MCF 10A (cell line): ENCODE results near the gene PLEKHA5. TPM values are rescaled to one million over a fixed set of nuclear protein-coding genes. Genes with fewer than 3 reads are reported as not detected.
A peak's percentile ranks its signal among the peaks of the same experiment; 100 is the strongest.

Experiments used
- BruUV-seq: library from RNA; stranded (reverse); fragments of 400-500 nt; replicated peaks from 2 replicates; lab custom pipeline; 2021; lab: Mats Ljungman, UMichigan
- CTCF ChIA-PET: fragments of 300-600 bp; sonication (Branson Sonifier 250); formaldehyde crosslinking; extraction: SDS; loops from one replicate; lab custom pipeline; 2021; ENCODE audit warnings: antibody characterized with exemption, inconsistent platforms; lab: Yijun Ruan, JAX
- POLR2A ChIA-PET: fragments of 300-600, 350-650 bp; sonication (Branson Sonifier 250); formaldehyde crosslinking; extraction: SDS; loops from one replicate; lab custom pipeline; 2020; ENCODE audit warnings: antibody characterized with exemption, inconsistent platforms; lab: Yijun Ruan, JAX
- DNase-seq: peaks from one replicate; pipeline ENCODE4 v3.0.0-alpha.2; 2018; ENCODE audit not compliant: unreplicated experiment
- H3K27ac Mint-ChIP-seq: one replicate; pipeline ENCODE4 v1.8.0; 2022; ENCODE audit warnings: mild to moderate bottlenecking, low read depth, mixed read lengths; ENCODE audit not compliant: unreplicated experiment
- H3K27me3 Mint-ChIP-seq: one replicate; pipeline ENCODE4 v1.8.0; 2022; ENCODE audit warnings: mixed read lengths; ENCODE audit not compliant: insufficient read depth, unreplicated experiment
- H3K36me3 Mint-ChIP-seq: one replicate; pipeline ENCODE4 v1.8.0; 2022; ENCODE audit warnings: mild to moderate bottlenecking, moderate library complexity, mixed read lengths; ENCODE audit not compliant: insufficient read depth, unreplicated experiment
- H3K4me1 Mint-ChIP-seq: one replicate; pipeline ENCODE4 v1.8.0; 2022; ENCODE audit warnings: mixed read lengths; ENCODE audit not compliant: insufficient read depth, unreplicated experiment
- H3K4me3 Mint-ChIP-seq: one replicate; pipeline ENCODE4 v1.8.0; 2022; ENCODE audit warnings: mild to moderate bottlenecking, moderate library complexity, mixed read lengths; ENCODE audit not compliant: unreplicated experiment
- H3K9me3 Mint-ChIP-seq: one replicate; pipeline ENCODE4 v1.8.0; 2022; ENCODE audit warnings: mixed read lengths; ENCODE audit not compliant: unreplicated experiment
- intact Hi-C: fragments of 100-400 bp; cut with micrococcal nuclease; formaldehyde crosslinking; loops from 2 replicates; pipeline ENCODE4 v1.14.1; 2022
- total RNA-seq: library from RNA; stranded (reverse); gene quantifications from 2 replicates; pipeline ENCODE4 v1.2.3, GENCODE V29; 2022
- TF ChIP-seq, protein P1 (sequence below): fragments of 200-600 bp; IDR thresholded peaks from one replicate; pipeline ENCODE4 v1.8.0; 2022; ENCODE audit warnings: antibody characterized with exemption, mild to moderate bottlenecking; ENCODE audit not compliant: unreplicated experiment

The PLEKHA5 gene
- total RNA-seq, 1 experiment from 2014 or later, result 25.2 TPM

DNA sequence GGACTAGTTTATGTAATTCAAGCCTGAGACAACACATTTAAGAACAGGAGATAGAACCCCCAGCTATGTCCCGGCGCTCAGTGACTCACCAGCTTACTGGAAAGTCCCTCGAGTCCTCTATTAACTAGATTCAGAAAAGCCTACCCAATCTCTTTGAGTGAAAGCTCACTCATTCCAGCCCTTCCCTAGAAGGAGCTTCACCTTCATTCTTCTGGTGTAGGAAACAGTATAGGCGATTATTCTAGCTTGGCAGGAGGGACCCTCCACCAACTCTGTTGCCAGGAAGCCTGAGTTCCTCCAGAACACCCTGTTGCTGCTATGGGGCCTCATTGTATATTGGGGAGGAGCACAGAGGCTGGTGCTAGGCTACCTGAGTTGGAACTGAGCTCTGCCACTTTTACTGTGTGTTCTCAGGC lies 252.6 kb downstream of the PLEKHA5 start:
- Mint-ChIP-seq H3K9me3 (no peaks in the 10 kb centered on the region), H3K27me3 (no peaks in the 10 kb centered on the region), H3K4me1 (no peaks in the 10 kb centered on the region), H3K4me3 (no peak overlapping the region), H3K36me3 (peaks cover 28% of the 10 kb centered on the region), H3K27ac (peak overlapping the region; percentile 46)
- DNase-seq, result peak; percentile 76
- no TSS peak for BruUV-seq
- POLR2A ChIA-PET, result interaction anchor here (1.3 to 2.2 kb wide), 4 partner anchors 34 to 101 kb away, joined by 3 to 7 read pairs (median 6); no protein-coding TSS in a partner anchor
- TF ChIP-seq, protein P1, sequence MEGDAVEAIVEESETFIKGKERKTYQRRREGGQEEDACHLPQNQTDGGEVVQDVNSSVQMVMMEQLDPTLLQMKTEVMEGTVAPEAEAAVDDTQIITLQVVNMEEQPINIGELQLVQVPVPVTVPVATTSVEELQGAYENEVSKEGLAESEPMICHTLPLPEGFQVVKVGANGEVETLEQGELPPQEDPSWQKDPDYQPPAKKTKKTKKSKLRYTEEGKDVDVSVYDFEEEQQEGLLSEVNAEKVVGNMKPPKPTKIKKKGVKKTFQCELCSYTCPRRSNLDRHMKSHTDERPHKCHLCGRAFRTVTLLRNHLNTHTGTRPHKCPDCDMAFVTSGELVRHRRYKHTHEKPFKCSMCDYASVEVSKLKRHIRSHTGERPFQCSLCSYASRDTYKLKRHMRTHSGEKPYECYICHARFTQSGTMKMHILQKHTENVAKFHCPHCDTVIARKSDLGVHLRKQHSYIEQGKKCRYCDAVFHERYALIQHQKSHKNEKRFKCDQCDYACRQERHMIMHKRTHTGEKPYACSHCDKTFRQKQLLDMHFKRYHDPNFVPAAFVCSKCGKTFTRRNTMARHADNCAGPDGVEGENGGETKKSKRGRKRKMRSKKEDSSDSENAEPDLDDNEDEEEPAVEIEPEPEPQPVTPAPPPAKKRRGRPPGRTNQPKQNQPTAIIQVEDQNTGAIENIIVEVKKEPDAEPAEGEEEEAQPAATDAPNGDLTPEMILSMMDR, result no peak
- CTCF ChIA-PET, result interaction anchor here (0.6 to 1.1 kb wide), 2 partner anchors 16 to 149 kb away, joined by 3 to 5 read pairs; no protein-coding TSS in a partner anchor
- intact Hi-C loops, result no loop called here

DNA sequence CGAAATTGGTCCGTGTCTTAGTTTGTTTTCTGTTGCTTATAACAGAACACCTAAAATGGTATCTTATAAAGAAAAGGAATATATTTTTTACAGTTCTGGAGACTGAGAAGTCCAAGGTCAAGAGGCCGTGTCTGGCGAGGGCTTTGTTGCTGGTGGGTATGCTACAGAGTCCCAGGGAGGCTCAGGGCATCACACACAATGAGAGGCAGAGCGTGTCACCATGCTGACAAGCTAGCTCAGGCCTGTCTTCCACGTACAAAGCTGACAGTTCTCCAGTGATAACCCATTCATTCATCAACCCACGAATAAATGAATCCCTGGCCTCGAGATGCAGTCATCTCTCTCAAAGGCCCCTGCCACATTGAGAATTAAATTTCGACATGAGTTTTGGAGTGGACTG lies 253.0 kb downstream of the PLEKHA5 start:
- POLR2A ChIA-PET, result interaction anchor here (0.8 to 2.2 kb wide), 5 partner anchors 12 to 100 kb away, joined by 3 to 7 read pairs (median 6); no protein-coding TSS in a partner anchor
- Mint-ChIP-seq H3K36me3 (peaks cover 23% of the 10 kb centered on the region), H3K27me3 (no peaks in the 10 kb centered on the region), H3K9me3 (no peaks in the 10 kb centered on the region), H3K4me3 (no peak overlapping the region), H3K27ac (peak overlapping the region; percentile 46), H3K4me1 (no peaks in the 10 kb centered on the region)
- DNase-seq, result no peak
- intact Hi-C loops, result no loop called here
- CTCF ChIA-PET, result interaction anchor here (0.7 to 1.1 kb wide), 2 partner anchors 16 to 49 kb away, joined by 4 to 5 read pairs; no protein-coding TSS in a partner anchor
- TF ChIP-seq, protein P1, result no peak
- TSS peak; percentile 13 for BruUV-seq

DNA sequence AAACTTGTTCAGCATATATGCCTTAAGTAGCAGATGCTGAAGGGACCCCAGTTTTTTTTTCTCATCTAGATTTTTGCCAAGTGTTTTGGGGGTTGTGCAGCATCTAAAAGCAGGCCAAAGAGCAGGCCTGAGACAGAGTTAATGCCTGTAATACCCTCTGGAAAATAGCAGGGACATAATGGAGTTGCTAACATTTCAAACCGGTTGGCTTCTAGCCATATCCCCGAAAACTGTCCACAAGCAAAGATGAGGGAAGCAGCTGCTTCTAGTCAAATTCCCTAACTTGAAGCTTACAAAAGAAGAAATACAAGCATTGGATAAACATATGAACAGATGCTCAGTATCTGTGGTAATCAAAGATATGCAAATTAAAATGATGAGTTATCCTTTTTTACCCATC lies 257.6 kb downstream of the PLEKHA5 start:
- CTCF ChIA-PET, result interaction anchor here (0.6 kb wide), 1 partner anchor 274 kb away, joined by 3 read pairs; no protein-coding TSS in a partner anchor
- Mint-ChIP-seq H3K27me3 (no peaks in the 10 kb centered on the region), H3K36me3 (no peaks in the 10 kb centered on the region), H3K4me3 (no peak overlapping the region), H3K4me1 (no peaks in the 10 kb centered on the region), H3K9me3 (peaks cover 7% of the 10 kb centered on the region), H3K27ac (no peak overlapping the region)
- intact Hi-C loops, result no loop called here
- TF ChIP-seq, protein P1, result no peak
- POLR2A ChIA-PET, result no interaction called here
- DNase-seq, result no peak
- no TSS peak for BruUV-seq

DNA sequence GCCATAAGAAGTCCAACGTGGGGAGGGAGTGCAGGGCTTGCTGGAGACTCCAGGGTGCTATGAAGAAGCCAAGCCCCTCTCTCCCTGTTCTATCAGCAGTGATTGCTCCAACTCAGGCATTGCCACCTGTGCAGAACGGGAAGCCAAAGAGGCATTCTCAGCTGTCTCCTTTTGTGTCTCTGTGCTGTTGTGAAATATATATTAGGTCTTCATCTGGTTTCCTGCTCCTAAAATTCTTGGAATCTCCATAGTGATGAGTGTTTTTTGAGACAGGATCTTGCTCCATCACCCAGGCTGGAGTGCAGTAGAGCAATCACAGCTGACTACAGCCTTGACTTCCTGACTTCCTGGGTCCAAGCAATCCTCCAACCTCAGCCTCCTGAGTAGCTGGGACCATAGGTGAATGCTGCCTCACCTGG lies 258.6 kb downstream of the PLEKHA5 start:
- CTCF ChIA-PET, result no interaction called here
- no peak overlapping the region for H3K4me3 Mint-ChIP-seq

More for the DNA sequence above, 258.6 kb downstream of the PLEKHA5 start:
- Mint-ChIP-seq H3K9me3 (peaks cover 7% of the 10 kb centered on the region), H3K27me3 (no peaks in the 10 kb centered on the region), H3K27ac (no peak overlapping the region), H3K36me3 (no peaks in the 10 kb centered on the region), H3K4me1 (no peaks in the 10 kb centered on the region)
- no peak for DNase-seq
- BruUV-seq, result no TSS peak
- TF ChIP-seq, protein P1, result no peak
- POLR2A ChIA-PET, result interaction anchor here (0.7 kb wide), 1 partner anchor 83 kb away, joined by 4 read pairs; no protein-coding TSS in a partner anchor
- intact Hi-C loops, result no loop called here
